ENCODE measurements around the gene AKNA.
A peak's percentile ranks its signal among the peaks of the same experiment; 100 is the strongest.

AKNA gene

GRCh38 chr9:114374936-114375335 is 12.8 kb downstream of the AKNA start:
- DNase-seq, result no peak

- DNase-seq, result peak; percentile 25
These were observed 13.6 kb downstream of the AKNA start for GRCh38 chr9:114373960-114374730.

- peak; percentile 94 for DNase-seq
These were observed 14.8 kb downstream of the AKNA start for GRCh38 chr9:114372921-114373448.

GRCh38 chr9:114371973-114372917 is 15.5 kb downstream of the AKNA start:
- peak; percentile 83 for DNase-seq

- DNase-seq, result no peak
These were observed 16.3 kb downstream of the AKNA start for GRCh38 chr9:114371343-114371944.

- no peak for DNase-seq
These were observed 16.8 kb downstream of the AKNA start for GRCh38 chr9:114370968-114371320.

GRCh38 chr9:114370251-114370967 is 17.4 kb downstream of the AKNA start:
- no peak for DNase-seq

GRCh38 chr9:114369216-114370130 is 18.3 kb downstream of the AKNA start:
- no peak for DNase-seq

GRCh38 chr9:114367772-114368569 is 19.8 kb downstream of the AKNA start:
- DNase-seq, result peak; percentile 9

- peak; percentile 8 for DNase-seq
These were observed 20.4 kb downstream of the AKNA start for GRCh38 chr9:114367366-114367765.

GRCh38 chr9:114366334-114367128 is 21.3 kb downstream of the AKNA start:
- DNase-seq, result peak; percentile 72

GRCh38 chr9:114365194-114365593 is 22.6 kb downstream of the AKNA start:
- DNase-seq, result no peak

GRCh38 chr9:114364134-114365041 is 23.4 kb downstream of the AKNA start:
- peak; percentile 50 for DNase-seq

GRCh38 chr9:114363424-114363823 is 24.4 kb downstream of the AKNA start:
- DNase-seq, result peak; percentile 35

- DNase-seq, result no peak
These were observed 25.4 kb downstream of the AKNA start for GRCh38 chr9:114362394-114362793.

- no peak for DNase-seq
These were observed 26.2 kb downstream of the AKNA start for GRCh38 chr9:114361542-114361941.

GRCh38 chr9:114359801-114360200 is 28.0 kb downstream of the AKNA start:
- no peak for DNase-seq

- no peak for DNase-seq
These were observed 29.9 kb downstream of the AKNA start for GRCh38 chr9:114357911-114358328.

- DNase-seq, result no peak
These were observed 30.4 kb downstream of the AKNA start for GRCh38 chr9:114357360-114357759.
